Measurements from ENCODE around the gene SLC31A2.
"Not testable (repeated sequence)": the region's sequence is repeated elsewhere in the genome, so short reads cannot be mapped to it uniquely, and the experiment has no call there.

- TF ChIP-seq CTCF (IDR thresholded peaks at IDR 0.05; ENCODE audit: low read depth, low read length, poor library complexity, severe bottlenecking), result peak; percentile 42
- TF ChIP-seq EZH2phosphoT487 (IDR thresholded peaks at IDR 0.05; ENCODE audit: borderline replicate concordance, low read length), result not testable (repeated sequence)
Measured at GRCh38 chr9:113111065-113111951, 39.5 kb upstream of the SLC31A2 start.
